KMS-11 (cell line): ENCODE results near the gene SOX2.
"Not testable (repeated sequence)": the region's sequence is repeated elsewhere in the genome, so short reads cannot be mapped to it uniquely, and the experiment has no call there.

Source experiments
- H2AFZ ChIP-seq: fragments of 200-600 bp; sonication (generic); 2 replicates; pipeline ENCODE4 v1.6.1; 2016; ENCODE audit warnings: antibody characterized with exemption, mixed run types, low read depth
- H3K27ac ChIP-seq: fragments of 200-600 bp; sonication (generic); 2 replicates; pipeline ENCODE4 v1.6.1; 2016; ENCODE audit warnings: mild to moderate bottlenecking, mixed run types
- H3K27me3 ChIP-seq: fragments of 200-600 bp; sonication (generic); 2 replicates; pipeline ENCODE4 v1.6.1; 2017; ENCODE audit warnings: mild to moderate bottlenecking, low read depth, mixed run types, moderate library complexity; ENCODE audit not compliant: insufficient read depth
- H3K36me3 ChIP-seq: fragments of 200-600 bp; sonication (generic); 2 replicates; pipeline ENCODE4 v1.6.1; 2017; ENCODE audit warnings: mild to moderate bottlenecking, mixed run types; ENCODE audit not compliant: insufficient read depth
- H3K4me1 ChIP-seq: fragments of 200-600 bp; sonication (generic); 2 replicates; pipeline ENCODE4 v1.6.1; 2016; ENCODE audit warnings: mild to moderate bottlenecking, low read depth, mixed run types; ENCODE audit not compliant: poor library complexity, severe bottlenecking
- H3K4me2 ChIP-seq: fragments of 200-600 bp; sonication (generic); 2 replicates; pipeline ENCODE4 v1.7.0; 2016; ENCODE audit warnings: mild to moderate bottlenecking, mixed run types
- H3K4me3 ChIP-seq: fragments of 200-600 bp; sonication (generic); IDR thresholded peaks from 2 replicates; pipeline ENCODE4 v1.6.1; 2017; ENCODE audit warnings: low read depth, low read length, mixed read lengths; ENCODE audit not compliant: insufficient read depth
- H3K79me2 ChIP-seq: fragments of 200-600 bp; sonication (generic); 2 replicates; pipeline ENCODE4 v1.6.1; 2016; ENCODE audit warnings: low read depth, mixed run types; ENCODE audit not compliant: insufficient read depth
- H3K9ac ChIP-seq: fragments of 200-600 bp; sonication (generic); 2 replicates; pipeline ENCODE4 v1.6.1; 2016; ENCODE audit warnings: mild to moderate bottlenecking, mixed run types
- H4K20me1 ChIP-seq: fragments of 200-600 bp; sonication (generic); 2 replicates; pipeline ENCODE4 v1.6.1; 2016; ENCODE audit warnings: mild to moderate bottlenecking, mixed run types; ENCODE audit not compliant: insufficient read depth
- TF ChIP-seq, protein P1 (sequence below): fragments of 200-600 bp; sonication (generic); conservative IDR thresholded peaks from 2 replicates; pipeline ENCODE4 v1.6.1; 2017; ENCODE audit warnings: low read depth, mild to moderate bottlenecking, antibody characterized with exemption, low read length, moderate library complexity, mixed read lengths

Gene SOX2

DNA sequence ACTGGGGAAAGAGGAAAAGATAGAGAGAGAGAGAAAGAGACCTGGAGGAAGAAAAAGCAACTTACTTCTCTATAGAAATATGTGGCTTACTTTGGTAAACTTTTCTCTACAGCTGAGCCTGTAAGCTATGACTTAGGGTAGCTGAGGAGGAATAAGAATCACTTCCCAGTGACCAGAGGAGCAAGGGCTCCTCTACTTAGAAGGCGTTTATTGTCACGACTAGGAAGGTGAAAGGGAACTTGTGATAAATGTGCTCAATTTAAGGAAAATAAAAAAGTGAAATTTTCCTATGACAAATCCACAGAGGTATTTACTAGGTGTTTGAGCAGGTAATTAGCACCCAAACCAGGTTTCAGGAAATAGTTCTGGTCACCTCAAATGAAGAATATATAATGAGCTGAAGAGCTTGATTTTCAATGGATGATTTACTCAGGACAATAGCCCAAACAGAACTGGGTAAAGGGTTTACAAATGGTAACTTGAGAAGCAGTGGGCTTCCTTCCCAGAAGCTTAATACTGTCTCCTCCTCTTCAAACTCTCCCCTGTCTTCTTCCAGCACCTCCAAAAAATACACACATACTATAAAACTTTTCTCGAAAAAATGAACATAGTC is 46.1 kb downstream of the SOX2 start:
- Histone ChIP-seq H3K36me3 (no peaks in the 10 kb centered on the region), H3K27ac (no peak overlapping the region), H3K4me1 (no peaks in the 10 kb centered on the region), H2AFZ (no peak overlapping the region), H3K9ac (no peak overlapping the region), H3K4me2 (no peak overlapping the region), H3K27me3 (no peaks in the 10 kb centered on the region), H3K4me3 (no peak overlapping the region), H3K79me2 (no peaks in the 10 kb centered on the region), H4K20me1 (no peaks in the 10 kb centered on the region)
- TF ChIP-seq, protein P1, sequence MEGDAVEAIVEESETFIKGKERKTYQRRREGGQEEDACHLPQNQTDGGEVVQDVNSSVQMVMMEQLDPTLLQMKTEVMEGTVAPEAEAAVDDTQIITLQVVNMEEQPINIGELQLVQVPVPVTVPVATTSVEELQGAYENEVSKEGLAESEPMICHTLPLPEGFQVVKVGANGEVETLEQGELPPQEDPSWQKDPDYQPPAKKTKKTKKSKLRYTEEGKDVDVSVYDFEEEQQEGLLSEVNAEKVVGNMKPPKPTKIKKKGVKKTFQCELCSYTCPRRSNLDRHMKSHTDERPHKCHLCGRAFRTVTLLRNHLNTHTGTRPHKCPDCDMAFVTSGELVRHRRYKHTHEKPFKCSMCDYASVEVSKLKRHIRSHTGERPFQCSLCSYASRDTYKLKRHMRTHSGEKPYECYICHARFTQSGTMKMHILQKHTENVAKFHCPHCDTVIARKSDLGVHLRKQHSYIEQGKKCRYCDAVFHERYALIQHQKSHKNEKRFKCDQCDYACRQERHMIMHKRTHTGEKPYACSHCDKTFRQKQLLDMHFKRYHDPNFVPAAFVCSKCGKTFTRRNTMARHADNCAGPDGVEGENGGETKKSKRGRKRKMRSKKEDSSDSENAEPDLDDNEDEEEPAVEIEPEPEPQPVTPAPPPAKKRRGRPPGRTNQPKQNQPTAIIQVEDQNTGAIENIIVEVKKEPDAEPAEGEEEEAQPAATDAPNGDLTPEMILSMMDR: no peak

GRCh38 chr3:181761906-181762305 is 50.2 kb downstream of the SOX2 start:
- Histone ChIP-seq H2AFZ (no peak overlapping the region), H3K9ac (no peak overlapping the region), H3K4me3 (no peak overlapping the region), H3K27me3 (no peaks in the 10 kb centered on the region), H3K4me1 (no peaks in the 10 kb centered on the region), H4K20me1 (no peaks in the 10 kb centered on the region), H3K79me2 (no peaks in the 10 kb centered on the region), H3K36me3 (no peaks in the 10 kb centered on the region), H3K27ac (no peak overlapping the region), H3K4me2 (no peak overlapping the region)
- TF ChIP-seq, protein P1: no peak

- not testable (repeated sequence) for H3K27me3 ChIP-seq, H3K4me3 ChIP-seq, H3K9ac ChIP-seq, H3K79me2 ChIP-seq, H3K4me2 ChIP-seq, H3K36me3 ChIP-seq, H2AFZ ChIP-seq, H3K27ac ChIP-seq, H3K4me1 ChIP-seq, H4K20me1 ChIP-seq
These were observed 52.3 kb downstream of the SOX2 start for GRCh38 chr3:181764033-181764432.
